ENCODE data around the gene PHF21B. TPM values are rescaled to one million over a fixed set of nuclear protein-coding genes. Genes with fewer than 3 reads are reported as not detected.

The PHF21B gene
- total RNA-seq, 4 donors from 2014 or later, result 0.17 to 0.62 TPM; not detected in 2

GRCh38 chr22:44840611-44841322, 169.0 kb downstream of the PHF21B start:
- 84 to 86% methylated on average over 30 of the region's 30 CpGs for WGBS, 2 donors
- H3K4me3 ChIP-seq (ENCODE audit: low read depth, poor library complexity, severe bottlenecking), result no peak overlapping the region
- TF ChIP-seq CTCF (IDR thresholded peaks at IDR 0.05), result no peak
- no peak for TF ChIP-seq POLR2A (IDR thresholded peaks at IDR 0.05)
- intact Hi-C loops (cut with DNase I; ENCODE audit: low total_unique reads), result no loop called here
- DNase-seq (ENCODE audit: low spot score in 2 of 2), result no peak

- TF ChIP-seq CTCF (IDR thresholded peaks at IDR 0.05), result no peak
- no peak for TF ChIP-seq POLR2A (IDR thresholded peaks at IDR 0.05)
- no peak overlapping the region for H3K4me3 ChIP-seq (ENCODE audit: low read depth, poor library complexity, severe bottlenecking)
- intact Hi-C loops (cut with DNase I; ENCODE audit: low total_unique reads), result no loop called here
- WGBS, 2 donors, result 83 to 92% methylated on average over 13 of the region's 13 CpGs
- DNase-seq (ENCODE audit: low spot score in 2 of 2), result no peak
These were observed 170.1 kb downstream of the PHF21B start for GRCh38 chr22:44839721-44840120.

- 66 to 76% methylated on average over 7 of the region's 7 CpGs for WGBS, 2 donors
- intact Hi-C loops (cut with DNase I; ENCODE audit: low total_unique reads), result no loop called here
- no peak overlapping the region for H3K4me3 ChIP-seq (ENCODE audit: low read depth, poor library complexity, severe bottlenecking)
- TF ChIP-seq POLR2A (IDR thresholded peaks at IDR 0.05), result no peak
- no peak for TF ChIP-seq CTCF (IDR thresholded peaks at IDR 0.05)
- DNase-seq (ENCODE audit: low spot score in 2 of 2), result no peak
These were observed 170.7 kb downstream of the PHF21B start for GRCh38 chr22:44839061-44839460.

GRCh38 chr22:44838316-44839016, 171.3 kb downstream of the PHF21B start:
- intact Hi-C loops (cut with DNase I; ENCODE audit: low total_unique reads), result no loop called here
- H3K4me3 ChIP-seq (ENCODE audit: low read depth, poor library complexity, severe bottlenecking), result no peak overlapping the region
- no peak for DNase-seq (ENCODE audit: low spot score in 2 of 2)
- no peak for TF ChIP-seq POLR2A (IDR thresholded peaks at IDR 0.05)
- TF ChIP-seq CTCF (IDR thresholded peaks at IDR 0.05), result no peak
- 87 to 90% methylated on average over 16 of the region's 16 CpGs for WGBS, 2 donors

GRCh38 chr22:44837481-44837880, 172.3 kb downstream of the PHF21B start:
- intact Hi-C loops (cut with DNase I; ENCODE audit: low total_unique reads), result no loop called here
- H3K4me3 ChIP-seq (ENCODE audit: low read depth, poor library complexity, severe bottlenecking), result no peak overlapping the region
- WGBS, 2 donors, result 65 to 67% methylated on average over 15 of the region's 15 CpGs
- TF ChIP-seq CTCF (IDR thresholded peaks at IDR 0.05) (no peak), POLR2A (IDR thresholded peaks at IDR 0.05) (no peak)
- no peak for DNase-seq (ENCODE audit: low spot score in 2 of 2)
